OCI-LY7 (cell line): ENCODE measurements around the gene HLA-DMB. TPM values are rescaled to one million over a fixed set of nuclear protein-coding genes. Genes with fewer than 3 reads are reported as not detected.
A peak's percentile ranks its signal among the peaks of the same experiment; 100 is the strongest.

ENCODE experiments used
- BruUV-seq: library from RNA; stranded (reverse); fragments of 400-500 nt; replicated peaks from 2 replicates; lab custom pipeline; 2021; lab: Mats Ljungman, UMichigan
- CTCF ChIA-PET: fragments of 300-600 bp; sonication (Branson Sonifier 250); formaldehyde crosslinking; loops from one replicate; lab custom pipeline; 2022; ENCODE audit warnings: antibody characterized with exemption; ENCODE audit not compliant: unreplicated experiment; lab: Charles Lee
- POLR2A ChIA-PET: fragments of 300-600 bp; sonication (Branson Sonifier 250); formaldehyde crosslinking; loops from one replicate; lab custom pipeline; 2022; ENCODE audit warnings: antibody characterized with exemption; lab: Charles Lee
- DNase-seq: peaks from one replicate; pipeline ENCODE4 v3.0.0-alpha.2; 2015; ENCODE audit warnings: low spot score
- H2AFZ ChIP-seq: fragments of 200-600 bp; sonication (generic), shearing (Covaris generic); 2 replicates; pipeline ENCODE4 v1.6.1; 2014; ENCODE audit warnings: mild to moderate bottlenecking, antibody characterized with exemption, low read length, moderate library complexity
- H3K27ac ChIP-seq: fragments of 200-600 bp; sonication (generic); 2 replicates; pipeline ENCODE4 v1.5.1; 2014; ENCODE audit warnings: mixed run types, low read depth, mild to moderate bottlenecking, moderate library complexity, low read length, inconsistent platforms; ENCODE audit not compliant: poor library complexity, severe bottlenecking
- H3K36me3 ChIP-seq: fragments of 200-600 bp; sonication (generic); 2 replicates; pipeline ENCODE4 v1.6.1; 2014; ENCODE audit warnings: mild to moderate bottlenecking, antibody characterized with exemption, low read length, moderate library complexity, mixed read lengths; ENCODE audit not compliant: insufficient read depth
- H3K4me1 ChIP-seq: fragments of 200-600 bp; sonication (generic); 2 replicates; pipeline ENCODE4 v1.5.1; 2014; ENCODE audit warnings: mild to moderate bottlenecking, low read length; ENCODE audit not compliant: insufficient read depth, poor library complexity, severe bottlenecking
- H3K4me2 ChIP-seq: fragments of 200-600 bp; sonication (generic); 2 replicates; pipeline ENCODE4 v1.6.1; 2014; ENCODE audit warnings: mild to moderate bottlenecking, low read length
- H3K4me3 ChIP-seq: fragments of 200-600 bp; sonication (generic); 2 replicates; pipeline ENCODE4 v1.5.1; 2014; ENCODE audit warnings: mild to moderate bottlenecking, low read depth, low read length; ENCODE audit not compliant: poor library complexity, severe bottlenecking
- H3K79me2 ChIP-seq: fragments of 200-600 bp; sonication (generic); 2 replicates; pipeline ENCODE4 v1.6.1; 2016; ENCODE audit warnings: low read depth, mild to moderate bottlenecking, low read length, moderate library complexity, mixed read lengths; ENCODE audit not compliant: insufficient read depth
- H3K9me2 ChIP-seq: fragments of 200-600 bp; sonication (generic); 2 replicates; pipeline ENCODE4 v1.6.1; 2016; ENCODE audit warnings: mild to moderate bottlenecking, low read length, mixed read lengths; ENCODE audit not compliant: insufficient read depth
- H3K9me3 ChIP-seq: fragments of 200-600 bp; sonication (generic); 2 replicates; pipeline ENCODE4 v1.6.1; 2014; ENCODE audit warnings: mild to moderate bottlenecking, mixed run types, low read length, mixed read lengths
- H4K20me1 ChIP-seq: fragments of 200-600 bp; sonication (generic); 2 replicates; pipeline ENCODE4 v1.6.1; 2014; ENCODE audit warnings: mild to moderate bottlenecking, antibody characterized with exemption, low read length, moderate library complexity, mixed read lengths; ENCODE audit not compliant: insufficient read depth
- EZH2phosphoT487 ChIP-seq: fragments of 200-600 bp; sonication (generic); IDR thresholded peaks from 2 replicates; pipeline ENCODE4 v1.6.1; 2018; ENCODE audit warnings: low read depth, borderline replicate concordance, mild to moderate bottlenecking, mixed run types, antibody characterized with exemption, low read length, moderate library complexity, mixed read lengths
- intact Hi-C: fragments of 100-400 bp; cut with micrococcal nuclease; formaldehyde crosslinking; loops from one replicate; pipeline ENCODE4 v1.10.0; 2022; ENCODE audit not compliant: unreplicated experiment
- total RNA-seq, 2 experiments: library from RNA; depleted of rRNA in 1 of 2; stranded (reverse); fragments of >200 nt in 1 of 2; shearing (Covaris generic) in 1 of 2; gene quantifications; 2 replicates each; pipeline ENCODE4 v1.2.3, GENCODE V29; 2014 to 2022
- TF ChIP-seq, protein P1 (sequence below): fragments of 200-600 bp; sonication (generic); conservative IDR thresholded peaks from 2 replicates; pipeline ENCODE4 v1.5.1; 2014; ENCODE audit warnings: mild to moderate bottlenecking, antibody characterized with exemption, low read length, moderate library complexity, mixed read lengths

The HLA-DMB gene
- total RNA-seq, 2 experiments from 2014 or later, result 78.5 to 85.1 TPM

DNA sequence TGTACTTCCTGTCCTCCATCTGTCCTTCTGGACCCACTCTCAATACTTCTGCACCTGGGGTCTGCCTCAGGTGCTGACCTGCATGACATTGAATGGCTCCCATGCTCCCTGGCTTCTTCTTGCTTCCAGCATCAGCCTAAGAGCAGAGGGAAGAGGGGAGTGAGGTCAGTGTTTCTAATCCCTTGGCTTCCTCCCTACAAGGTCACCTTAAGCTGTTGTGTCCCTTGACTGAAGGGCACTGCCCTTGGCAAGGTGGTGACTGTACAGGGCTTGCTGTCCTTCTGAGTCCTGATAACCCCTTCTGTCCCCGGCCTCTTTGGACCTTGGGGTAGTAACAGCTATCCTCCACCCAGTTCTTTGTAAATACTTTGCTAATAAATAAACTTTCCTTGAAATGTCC, 9.6 kb downstream of the HLA-DMB start:
- no TSS peak for BruUV-seq
- intact Hi-C loops, result no loop called here
- no peak overlapping the region for H3K27ac ChIP-seq
- no peak for DNase-seq
- ChIA-PET CTCF (no interaction called here), POLR2A (interaction anchor here (1.1 kb wide), 1 partner anchor 9 kb away, joined by 3 read pairs; no protein-coding TSS in a partner anchor)
- H3K4me3 ChIP-seq, result no peak overlapping the region
- no peak overlapping the region for H3K4me2 ChIP-seq
- no peaks in the 10 kb centered on the region for H3K79me2 ChIP-seq
- H3K4me1 ChIP-seq, result peaks cover 24% of the 10 kb centered on the region
- H2AFZ ChIP-seq, result no peak overlapping the region
- TF ChIP-seq, protein P1, sequence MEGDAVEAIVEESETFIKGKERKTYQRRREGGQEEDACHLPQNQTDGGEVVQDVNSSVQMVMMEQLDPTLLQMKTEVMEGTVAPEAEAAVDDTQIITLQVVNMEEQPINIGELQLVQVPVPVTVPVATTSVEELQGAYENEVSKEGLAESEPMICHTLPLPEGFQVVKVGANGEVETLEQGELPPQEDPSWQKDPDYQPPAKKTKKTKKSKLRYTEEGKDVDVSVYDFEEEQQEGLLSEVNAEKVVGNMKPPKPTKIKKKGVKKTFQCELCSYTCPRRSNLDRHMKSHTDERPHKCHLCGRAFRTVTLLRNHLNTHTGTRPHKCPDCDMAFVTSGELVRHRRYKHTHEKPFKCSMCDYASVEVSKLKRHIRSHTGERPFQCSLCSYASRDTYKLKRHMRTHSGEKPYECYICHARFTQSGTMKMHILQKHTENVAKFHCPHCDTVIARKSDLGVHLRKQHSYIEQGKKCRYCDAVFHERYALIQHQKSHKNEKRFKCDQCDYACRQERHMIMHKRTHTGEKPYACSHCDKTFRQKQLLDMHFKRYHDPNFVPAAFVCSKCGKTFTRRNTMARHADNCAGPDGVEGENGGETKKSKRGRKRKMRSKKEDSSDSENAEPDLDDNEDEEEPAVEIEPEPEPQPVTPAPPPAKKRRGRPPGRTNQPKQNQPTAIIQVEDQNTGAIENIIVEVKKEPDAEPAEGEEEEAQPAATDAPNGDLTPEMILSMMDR, result no peak
- H3K36me3 ChIP-seq, result peaks cover 27% of the 10 kb centered on the region
- no peaks in the 10 kb centered on the region for H3K9me3 ChIP-seq
- H4K20me1 ChIP-seq, result no peaks in the 10 kb centered on the region
- H3K9me2 ChIP-seq, result no peaks in the 10 kb centered on the region

DNA sequence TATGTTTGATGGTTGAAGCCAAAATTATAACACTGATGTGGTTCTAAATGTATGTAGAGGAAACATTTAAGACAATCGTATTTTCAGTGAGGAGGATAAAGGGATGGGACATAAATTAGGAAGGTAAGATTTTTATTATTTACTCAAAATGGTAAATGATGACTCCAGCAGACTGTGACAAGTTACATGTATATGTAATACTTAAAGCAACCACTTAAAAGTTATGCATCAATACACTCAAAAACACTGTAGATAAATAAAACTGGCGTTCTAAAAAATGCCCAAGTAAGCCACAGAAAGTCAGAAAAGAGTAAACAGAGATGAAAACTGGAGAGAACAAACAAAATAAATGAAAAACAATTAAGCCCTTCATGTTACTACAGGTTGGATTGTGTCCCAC, 18.7 kb downstream of the HLA-DMB start:
- DNase-seq, result no peak

DNA sequence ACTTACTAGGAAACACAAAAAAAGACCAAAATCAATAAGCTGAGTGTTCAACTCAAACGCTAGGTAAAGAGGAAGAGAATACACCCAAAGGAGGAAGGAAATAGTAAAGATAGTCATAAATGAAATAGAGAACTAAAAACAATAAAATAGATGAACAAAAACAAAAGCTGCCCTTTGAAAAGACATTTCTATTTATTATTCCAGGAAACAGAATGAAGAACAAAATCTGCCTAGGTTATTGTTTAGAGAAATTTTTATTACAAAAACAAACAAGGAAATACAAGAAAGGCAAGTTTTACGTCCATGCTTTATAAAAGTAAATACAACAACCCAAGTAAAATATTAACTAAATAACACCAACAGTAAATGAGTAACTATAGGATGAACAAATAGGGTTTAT, 20.1 kb downstream of the HLA-DMB start:
- peak overlapping the region; percentile 54 for H3K4me2 ChIP-seq
- no peaks in the 10 kb centered on the region for H3K79me2 ChIP-seq
- CTCF ChIA-PET, result no interaction called here
- TF ChIP-seq EZH2phosphoT487, result no peak
- TF ChIP-seq, protein P1, result no peak
- peaks cover 33% of the 10 kb centered on the region for H3K4me1 ChIP-seq
- H3K9me2 ChIP-seq, result no peaks in the 10 kb centered on the region
- H4K20me1 ChIP-seq, result no peaks in the 10 kb centered on the region
- DNase-seq, result no peak
- H2AFZ ChIP-seq, result peak overlapping the region; percentile 90
- POLR2A ChIA-PET, result interaction anchor here (0.5 to 1.6 kb wide), 6 partner anchors 17 to 109 kb away, joined by 3 to 5 read pairs (median 3); no protein-coding TSS in a partner anchor
- H3K9me3 ChIP-seq, result no peaks in the 10 kb centered on the region
- no TSS peak for BruUV-seq
- intact Hi-C loops, result loop anchor here (2.0 kb wide), 1 partner anchor 26 kb away; no protein-coding TSS in a partner anchor
- no peak overlapping the region for H3K27ac ChIP-seq
- H3K4me3 ChIP-seq, result peak overlapping the region; percentile 2
- no peaks in the 10 kb centered on the region for H3K36me3 ChIP-seq

More for the DNA sequence above, 18.7 kb downstream of the HLA-DMB start:
- no peaks in the 10 kb centered on the region for H3K79me2 ChIP-seq
- ChIA-PET POLR2A (interaction anchor here (0.8 to 1.2 kb wide), 3 partner anchors 20 to 50 kb away, joined by 3 to 5 read pairs (median 4); no protein-coding TSS in a partner anchor), CTCF (no interaction called here)
- peak overlapping the region; percentile 54 for H3K4me2 ChIP-seq
- no peaks in the 10 kb centered on the region for H3K36me3 ChIP-seq
- BruUV-seq, result no TSS peak
- H4K20me1 ChIP-seq, result no peaks in the 10 kb centered on the region
- no peak for TF ChIP-seq EZH2phosphoT487
- TF ChIP-seq, protein P1, result no peak
- no peaks in the 10 kb centered on the region for H3K9me3 ChIP-seq
- no peak overlapping the region for H3K27ac ChIP-seq
- H3K9me2 ChIP-seq, result no peaks in the 10 kb centered on the region
- H2AFZ ChIP-seq, result peak overlapping the region; percentile 90; the same call in 1 of the 2 replicates
- H3K4me3 ChIP-seq, result no peak overlapping the region
- intact Hi-C loops, result no loop called here
- H3K4me1 ChIP-seq, result peaks cover 29% of the 10 kb centered on the region
